SK-N-SH (cell line): ENCODE measurements around the gene PROSER3.

Experiments used
- CTCF ChIP-seq: fragments of 200-600 bp; sonication (generic); IDR thresholded peaks from 2 replicates; pipeline ENCODE4 v1.6.1; 2017; ENCODE audit warnings: antibody characterized with exemption, mild to moderate bottlenecking, moderate library complexity
- EP300 ChIP-seq, 2 experiments: IDR thresholded peaks; 2 replicates each; pipeline versions ENCODE4 v1.4.0 to v1.6.1; 2012; ENCODE audit warnings: borderline replicate concordance in 1 of 2, low read depth in 1 of 2, low read length in 1 of 2
- EZH2phosphoT487 ChIP-seq: fragments of 200-600 bp; sonication (generic); IDR thresholded peaks from 2 replicates; pipeline ENCODE4 v1.6.1; 2017; ENCODE audit warnings: low read depth, mixed run types, mild to moderate bottlenecking, antibody characterized with exemption, moderate library complexity, borderline replicate concordance
- FOXJ3 ChIP-seq: sonication (generic); formaldehyde crosslinking; IDR thresholded peaks from 2 replicates; pipeline ENCODE4 v1.5.1; 2020; ENCODE audit warnings: mild to moderate bottlenecking, missing genetic modification reagents
- POLR2AphosphoS5 ChIP-seq: IDR thresholded peaks from 2 replicates; pipeline ENCODE4 v1.6.1; 2012; ENCODE audit warnings: low read depth, low read length
- RAD21 ChIP-seq: IDR thresholded peaks from 2 replicates; pipeline ENCODE4 v1.6.1; 2012; ENCODE audit warnings: mild to moderate bottlenecking, low read length
- REST ChIP-seq: IDR thresholded peaks from 2 replicates; pipeline ENCODE4 v1.6.1; 2012; ENCODE audit warnings: mild to moderate bottlenecking, low read depth, low read length, moderate library complexity
- RXRA ChIP-seq: IDR thresholded peaks from 2 replicates; pipeline ENCODE4 v1.4.0; 2012; ENCODE audit warnings: low read depth, mild to moderate bottlenecking, borderline replicate concordance
- TCF12 ChIP-seq: IDR thresholded peaks from 2 replicates; pipeline ENCODE4 v1.4.0; 2012
- TEAD4 ChIP-seq: IDR thresholded peaks from 2 replicates; pipeline ENCODE4 v1.4.0; 2012; ENCODE audit warnings: mild to moderate bottlenecking, borderline replicate concordance; ENCODE audit not compliant: insufficient read depth
- YY1 ChIP-seq: IDR thresholded peaks from 2 replicates; pipeline ENCODE4 v1.4.0; 2012; ENCODE audit warnings: low read depth, mild to moderate bottlenecking

DNA sequence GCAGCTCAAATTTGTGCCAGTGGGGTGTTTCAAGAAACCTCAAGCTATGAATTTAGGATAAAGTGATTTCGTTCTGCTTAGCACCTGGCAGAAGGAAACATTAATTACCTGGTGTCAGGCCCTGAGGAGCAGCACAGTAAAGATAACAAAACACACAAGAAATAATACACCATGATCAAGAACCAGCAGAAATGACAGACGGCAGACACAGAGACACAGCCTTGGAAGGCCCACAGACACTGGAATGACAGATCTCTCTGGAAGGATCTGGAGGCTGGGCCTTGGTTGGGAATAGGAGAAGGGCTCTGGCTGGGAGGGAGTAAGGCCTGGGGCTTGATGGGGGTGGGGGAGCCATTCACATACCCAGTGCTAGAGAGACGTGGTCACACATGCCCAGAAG is 43.9 kb downstream of the PROSER3 start:
- TF ChIP-seq EP300 (IDR thresholded peaks at IDR 0.05; ENCODE audit: borderline replicate concordance in 1 of 2, low read depth in 1 of 2, low read length in 1 of 2), result no peak
- TF ChIP-seq REST, result no peak
- no peak for TF ChIP-seq RAD21
- no peak for TF ChIP-seq CTCF
- no peak for TF ChIP-seq TCF12
- TF ChIP-seq RXRA, result no peak
- no peak for TF ChIP-seq FOXJ3 (CRISPR knock-in tag)
- TF ChIP-seq TEAD4, result no peak
- TF ChIP-seq EZH2phosphoT487, result no peak
- no peak for TF ChIP-seq YY1
- no peak for TF ChIP-seq POLR2AphosphoS5
